GM20431 (cell line): ENCODE data around the gene SLC12A9.

Source experiments
- in situ Hi-C: fragments of 300-500 bp; cut with MseI, MboI; formaldehyde crosslinking; loops from one replicate; pipeline ENCODE4 v1.15.0; 2020; ENCODE audit warnings: low sequenced_read_pairs; ENCODE audit not compliant: unreplicated experiment

The SLC12A9 gene

GRCh38 chr7:100860702-100861615 lies 8.4 kb downstream of the SLC12A9 start:
- in situ Hi-C loops = no loop called here

- in situ Hi-C loops = no loop called here
These were observed 9.1 kb downstream of the SLC12A9 start for GRCh38 chr7:100861616-100861985.

GRCh38 chr7:100863406-100863950 lies 11.0 kb downstream of the SLC12A9 start:
- in situ Hi-C loops = no loop called here

- in situ Hi-C loops = no loop called here
These were observed 11.8 kb downstream of the SLC12A9 start for GRCh38 chr7:100864263-100864845.

- in situ Hi-C loops = no loop called here
These were observed 12.9 kb downstream of the SLC12A9 start for GRCh38 chr7:100865372-100865911.

- in situ Hi-C loops = no loop called here
These were observed 13.6 kb downstream of the SLC12A9 start for GRCh38 chr7:100865938-100866728.

- in situ Hi-C loops = no loop called here
These were observed 14.2 kb downstream of the SLC12A9 start for GRCh38 chr7:100866729-100867039.

- in situ Hi-C loops = no loop called here
These were observed 14.7 kb downstream of the SLC12A9 start, which contains the start of gene TRIP6 for GRCh38 chr7:100867040-100867775. Gene TRIP6 (plus strand): TSS chr7:100867387. CDS start chr7:100867498, 111 bp downstream.

GRCh38 chr7:100867776-100868485 lies 15.4 kb downstream of the SLC12A9 start:
- in situ Hi-C loops = no loop called here

GRCh38 chr7:100873599-100874299 lies 21.2 kb downstream of the SLC12A9 start:
- in situ Hi-C loops = no loop called here

- in situ Hi-C loops = no loop called here
These were observed 21.7 kb downstream of the SLC12A9 start for GRCh38 chr7:100874300-100874576.

GRCh38 chr7:100874577-100875355 lies 22.3 kb downstream of the SLC12A9 start, which contains the start of gene SRRT:
Gene SRRT (plus strand): TSS chr7:100875103. CDS start chr7:100875591, 488 bp downstream.
- in situ Hi-C loops = no loop called here

- in situ Hi-C loops = no loop called here
These were observed 22.8 kb downstream of the SLC12A9 start for GRCh38 chr7:100875356-100875751.

- in situ Hi-C loops = no loop called here
These were observed 25.5 kb downstream of the SLC12A9 start for GRCh38 chr7:100878013-100878412.

GRCh38 chr7:100878685-100879084 lies 26.2 kb downstream of the SLC12A9 start:
- in situ Hi-C loops = no loop called here

- in situ Hi-C loops = no loop called here
These were observed 27.3 kb downstream of the SLC12A9 start for GRCh38 chr7:100879685-100880261.

GRCh38 chr7:100880645-100881044 lies 28.1 kb downstream of the SLC12A9 start:
- in situ Hi-C loops = no loop called here
